Osteocyte (in vitro differentiated cells): ENCODE data around the gene ARHGAP21. TPM values are rescaled to one million over a fixed set of nuclear protein-coding genes. Genes with fewer than 3 reads are reported as not detected.

Experiments used
- DNase-seq: peaks from one replicate; pipeline ENCODE4 v3.0.0; 2021; ENCODE audit warnings: mixed read lengths; ENCODE audit not compliant: unreplicated experiment; ENCODE audit errors: extremely low spot score
- H3K27ac Mint-ChIP-seq: one replicate; pipeline ENCODE4 v1.8.0; 2021; ENCODE audit warnings: mild to moderate bottlenecking, mixed read lengths; ENCODE audit not compliant: unreplicated experiment
- H3K27me3 Mint-ChIP-seq: one replicate; pipeline ENCODE4 v1.8.0; 2021; ENCODE audit warnings: mixed read lengths; ENCODE audit not compliant: unreplicated experiment
- H3K36me3 Mint-ChIP-seq: one replicate; pipeline ENCODE4 v1.8.0; 2021; ENCODE audit warnings: mixed read lengths; ENCODE audit not compliant: unreplicated experiment
- H3K4me1 Mint-ChIP-seq: one replicate; pipeline ENCODE4 v1.8.0; 2021; ENCODE audit warnings: mixed read lengths; ENCODE audit not compliant: unreplicated experiment
- H3K4me3 Mint-ChIP-seq: one replicate; pipeline ENCODE4 v1.8.0; 2021; ENCODE audit warnings: mild to moderate bottlenecking, moderate library complexity, mixed read lengths; ENCODE audit not compliant: unreplicated experiment
- H3K9me3 Mint-ChIP-seq: one replicate; pipeline ENCODE4 v1.8.0; 2021; ENCODE audit warnings: mixed read lengths; ENCODE audit not compliant: unreplicated experiment
- total RNA-seq: library from RNA; stranded (reverse); gene quantifications from 2 replicates; pipeline ENCODE4 v1.2.1, GENCODE V29; 2021
- TF ChIP-seq, protein P1 (sequence below): fragments of 200-600 bp; sonication (generic); IDR thresholded peaks from 2 replicates; pipeline ENCODE4 v1.5.0; 2021; ENCODE audit warnings: antibody characterized with exemption, mild to moderate bottlenecking, moderate library complexity

Gene ARHGAP21
- total RNA-seq, 1 donor from 2014 or later = 170 TPM

DNA sequence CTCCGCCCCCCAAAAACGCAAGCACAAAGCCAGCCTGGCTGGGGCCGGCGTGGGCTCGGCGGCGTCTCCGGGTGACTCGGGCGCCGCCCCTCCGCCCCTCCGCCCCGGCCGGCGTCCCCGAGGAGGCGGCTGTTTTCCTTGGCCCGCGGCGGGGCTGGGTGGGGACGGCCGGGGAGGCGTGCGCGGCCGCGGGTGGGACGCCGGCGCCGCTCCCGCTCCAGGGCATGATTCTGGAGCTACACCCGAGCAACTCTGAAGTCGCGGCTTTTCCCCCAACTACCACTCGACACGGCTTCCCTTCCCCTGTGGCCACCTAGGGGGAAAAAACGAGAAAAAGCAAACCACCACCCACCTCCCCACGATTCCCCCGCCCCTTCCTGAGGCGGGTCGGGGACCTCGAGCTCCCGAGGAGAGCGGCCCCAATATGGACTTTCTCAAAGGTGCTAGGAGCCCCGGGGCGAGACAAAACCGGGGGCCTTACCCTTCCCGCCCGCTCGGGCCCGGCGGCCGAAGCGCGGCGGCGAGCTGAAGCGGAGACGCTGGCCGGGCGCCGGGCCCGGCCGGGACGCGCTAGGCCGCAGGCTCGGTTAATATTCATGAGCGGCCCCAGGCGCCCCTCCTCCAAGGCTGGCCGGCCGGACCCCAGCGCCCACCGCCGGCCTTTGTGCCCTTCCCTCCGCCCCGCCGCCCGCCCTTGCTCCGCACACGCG lies 856 bp downstream of the ARHGAP21 start:
- peak; percentile 90 for DNase-seq
- H3K4me1 Mint-ChIP-seq = peaks cover 22% of the 10 kb centered on the region
- TF ChIP-seq, protein P1, sequence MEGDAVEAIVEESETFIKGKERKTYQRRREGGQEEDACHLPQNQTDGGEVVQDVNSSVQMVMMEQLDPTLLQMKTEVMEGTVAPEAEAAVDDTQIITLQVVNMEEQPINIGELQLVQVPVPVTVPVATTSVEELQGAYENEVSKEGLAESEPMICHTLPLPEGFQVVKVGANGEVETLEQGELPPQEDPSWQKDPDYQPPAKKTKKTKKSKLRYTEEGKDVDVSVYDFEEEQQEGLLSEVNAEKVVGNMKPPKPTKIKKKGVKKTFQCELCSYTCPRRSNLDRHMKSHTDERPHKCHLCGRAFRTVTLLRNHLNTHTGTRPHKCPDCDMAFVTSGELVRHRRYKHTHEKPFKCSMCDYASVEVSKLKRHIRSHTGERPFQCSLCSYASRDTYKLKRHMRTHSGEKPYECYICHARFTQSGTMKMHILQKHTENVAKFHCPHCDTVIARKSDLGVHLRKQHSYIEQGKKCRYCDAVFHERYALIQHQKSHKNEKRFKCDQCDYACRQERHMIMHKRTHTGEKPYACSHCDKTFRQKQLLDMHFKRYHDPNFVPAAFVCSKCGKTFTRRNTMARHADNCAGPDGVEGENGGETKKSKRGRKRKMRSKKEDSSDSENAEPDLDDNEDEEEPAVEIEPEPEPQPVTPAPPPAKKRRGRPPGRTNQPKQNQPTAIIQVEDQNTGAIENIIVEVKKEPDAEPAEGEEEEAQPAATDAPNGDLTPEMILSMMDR = no peak
- H3K36me3 Mint-ChIP-seq = peaks cover 8% of the 10 kb centered on the region
- peak overlapping the region; percentile 86 for H3K4me3 Mint-ChIP-seq
- no peaks in the 10 kb centered on the region for H3K27me3 Mint-ChIP-seq
- H3K9me3 Mint-ChIP-seq = no peaks in the 10 kb centered on the region
- H3K27ac Mint-ChIP-seq = peak overlapping the region; percentile 92

DNA sequence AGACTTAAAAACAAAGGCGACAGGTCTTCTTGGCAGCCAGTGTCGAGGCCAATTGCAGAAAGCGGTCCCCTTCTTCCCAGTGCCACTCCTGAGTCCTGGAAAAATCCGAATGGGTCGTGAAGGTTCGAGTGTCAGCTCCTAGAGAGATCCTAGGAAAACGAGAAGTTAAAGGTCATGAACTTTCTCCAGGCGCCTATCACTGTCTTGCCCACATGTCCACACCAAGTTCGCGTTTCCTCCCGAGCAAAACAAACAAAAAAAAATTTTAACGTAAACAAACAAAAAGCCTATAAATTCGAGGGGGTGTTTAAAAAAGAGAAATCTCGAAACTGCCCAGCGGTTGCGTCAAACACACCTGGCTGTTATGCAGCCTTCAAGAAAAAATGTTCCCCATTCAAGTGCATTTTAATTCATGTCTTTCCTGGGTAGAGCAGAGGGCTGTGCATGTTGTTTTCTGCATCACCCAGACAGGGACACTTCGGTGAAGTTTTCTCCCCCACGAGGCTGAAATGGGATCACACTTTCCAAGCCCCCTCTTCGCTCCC lies 1.5 kb downstream of the ARHGAP21 start:
- no peak overlapping the region for H3K4me3 Mint-ChIP-seq
- peak overlapping the region; percentile 92 for H3K27ac Mint-ChIP-seq
- no peaks in the 10 kb centered on the region for H3K9me3 Mint-ChIP-seq
- peaks cover 22% of the 10 kb centered on the region for H3K4me1 Mint-ChIP-seq
- DNase-seq = no peak
- H3K36me3 Mint-ChIP-seq = peaks cover 8% of the 10 kb centered on the region
- no peaks in the 10 kb centered on the region for H3K27me3 Mint-ChIP-seq
- TF ChIP-seq, protein P1 = no peak

DNA sequence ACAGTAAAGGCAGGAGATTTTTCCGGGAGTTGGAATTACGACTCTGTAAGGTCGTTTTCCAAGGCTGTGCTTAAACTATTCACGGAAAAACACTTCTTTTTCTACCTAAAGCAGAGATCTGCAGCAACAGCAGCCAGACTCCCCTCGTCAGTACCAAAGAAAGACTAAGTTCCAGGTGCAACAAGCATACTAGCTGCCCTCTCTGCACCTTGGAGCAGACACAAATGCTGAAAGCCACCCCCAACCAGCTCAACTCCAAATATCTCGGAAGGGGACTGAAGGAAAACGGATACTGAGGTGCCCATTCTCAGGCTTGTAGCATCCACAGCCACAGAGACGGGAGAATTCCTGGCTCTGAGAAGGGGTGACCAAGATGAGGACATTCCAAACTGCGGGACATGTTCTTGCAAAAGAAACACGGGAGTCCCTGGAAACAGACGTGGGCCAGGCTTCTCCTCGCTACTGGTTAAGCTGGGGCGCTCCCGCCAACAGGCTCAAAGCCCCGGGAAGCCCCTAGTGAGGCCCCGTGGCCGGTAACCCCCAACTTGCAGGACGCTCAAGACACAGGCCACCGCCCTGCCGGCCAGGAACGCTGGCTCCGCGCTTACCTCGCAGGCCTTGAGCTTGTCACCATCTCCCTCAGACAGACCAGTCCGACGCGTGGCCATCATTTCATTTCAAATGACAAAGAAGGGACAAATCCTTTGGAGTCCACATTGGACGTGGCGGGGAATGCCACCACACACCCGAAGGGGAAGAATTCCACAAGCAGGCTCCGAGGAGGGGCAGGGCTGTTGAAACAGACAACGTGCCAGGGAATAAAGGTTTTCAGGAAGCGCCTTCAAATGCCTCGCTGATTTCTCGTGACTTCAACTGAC lies 2.2 kb downstream of the ARHGAP21 start:
- Mint-ChIP-seq H3K9me3 (no peaks in the 10 kb centered on the region), H3K4me3 (no peak overlapping the region), H3K36me3 (peaks cover 8% of the 10 kb centered on the region), H3K27ac (peak overlapping the region; percentile 92), H3K27me3 (no peaks in the 10 kb centered on the region), H3K4me1 (peaks cover 22% of the 10 kb centered on the region)
- DNase-seq = no peak
- TF ChIP-seq, protein P1 = no peak

DNA sequence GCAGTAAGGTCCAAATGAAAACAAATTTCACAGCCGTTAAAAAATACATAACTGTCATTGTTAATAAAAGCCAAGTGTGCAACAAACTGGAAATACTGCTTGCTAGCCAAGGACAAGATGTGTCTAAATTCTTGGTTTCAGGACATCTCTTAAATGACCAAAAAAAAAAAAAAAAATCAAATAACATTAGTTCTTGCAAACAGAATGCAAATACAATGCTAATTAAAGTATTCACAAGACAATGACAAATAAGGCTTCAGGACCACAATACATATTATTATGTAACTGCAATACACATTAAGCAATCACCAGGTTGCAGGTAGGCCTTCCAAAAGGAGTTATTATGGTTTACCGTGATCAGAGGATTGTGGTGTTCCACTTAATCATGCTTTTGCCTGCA lies 3.6 kb downstream of the ARHGAP21 start:
- Mint-ChIP-seq H3K27ac (peak overlapping the region; percentile 67), H3K4me3 (no peak overlapping the region), H3K36me3 (peaks cover 9% of the 10 kb centered on the region), H3K27me3 (no peaks in the 10 kb centered on the region), H3K4me1 (peaks cover 19% of the 10 kb centered on the region), H3K9me3 (no peaks in the 10 kb centered on the region)
- DNase-seq = no peak
- TF ChIP-seq, protein P1 = no peak
